Fibroblast of pulmonary artery (primary cell): ENCODE data around the gene LPAR1.
A peak's percentile ranks its signal among the peaks of the same experiment; 100 is the strongest.

Source experiments
- DNase-seq: peaks from one replicate; pipeline ENCODE4 v3.0.0-alpha.2; 2010; ENCODE audit warnings: low read depth
- H3K4me3 ChIP-seq: replicated peaks from 2 replicates; pipeline ENCODE4 v1.5.1; 2011; ENCODE audit warnings: low read depth, mild to moderate bottlenecking, control low read depth, low read length, moderate library complexity
- CTCF ChIP-seq: IDR thresholded peaks from 2 replicates; pipeline ENCODE4 v1.5.1; 2011; ENCODE audit warnings: mild to moderate bottlenecking, control low read depth, low read length, inconsistent platforms; ENCODE audit errors: missing control alignments

Gene LPAR1

GRCh38 chr9:110971234-110971633, 67.0 kb downstream of the LPAR1 start:
- DNase-seq = no peak
- TF ChIP-seq CTCF = no peak
- H3K4me3 ChIP-seq = no peak overlapping the region

- no peak for TF ChIP-seq CTCF
- H3K4me3 ChIP-seq = no peak overlapping the region
- DNase-seq = peak; percentile 67
Measured at GRCh38 chr9:110969971-110970386, 68.3 kb downstream of the LPAR1 start.

GRCh38 chr9:110968096-110968495, 70.2 kb downstream of the LPAR1 start:
- no peak for TF ChIP-seq CTCF
- H3K4me3 ChIP-seq = no peak overlapping the region
- no peak for DNase-seq

GRCh38 chr9:110967196-110967595, 71.1 kb downstream of the LPAR1 start:
- H3K4me3 ChIP-seq = no peak overlapping the region
- TF ChIP-seq CTCF = no peak
- DNase-seq = no peak

- H3K4me3 ChIP-seq = no peak overlapping the region
- no peak for DNase-seq
- no peak for TF ChIP-seq CTCF
Measured at GRCh38 chr9:110960288-110960687, 78.0 kb downstream of the LPAR1 start.

GRCh38 chr9:110958847-110959246, 79.4 kb downstream of the LPAR1 start:
- TF ChIP-seq CTCF = no peak
- H3K4me3 ChIP-seq = no peak overlapping the region
- no peak for DNase-seq

- no peak overlapping the region for H3K4me3 ChIP-seq
- DNase-seq = no peak
- no peak for TF ChIP-seq CTCF
Measured at GRCh38 chr9:110954822-110955291, 83.4 kb downstream of the LPAR1 start.
